ENCODE measurements around the gene PCDHB16.

GRCh38 chr5:141135718-141136266, 46.4 kb upstream of the PCDHB16 start:
- TF ChIP-seq POLR2A (IDR thresholded peaks at IDR 0.05), result no peak
- TF ChIP-seq CTCF (IDR thresholded peaks at IDR 0.05), result no peak
- TF ChIP-seq EP300 (IDR thresholded peaks at IDR 0.05), result no peak
